Measurements from ENCODE around the gene AMBN. TPM values are rescaled to one million over a fixed set of nuclear protein-coding genes. Genes with fewer than 3 reads are reported as not detected.

Gene AMBN
- total and polyA plus RNA-seq, 9 of the 15 experiments (the other 6 are each of a cell fraction or from before 2014, with no cell fraction given) = 0.03 to 0.09 (median 0.07) TPM; not detected in 6

GRCh38 chr4:70628444-70628843 is 36.4 kb downstream of the AMBN start, which contains the start of gene ENAM (continued):
- TF ChIP-seq, protein P1, sequence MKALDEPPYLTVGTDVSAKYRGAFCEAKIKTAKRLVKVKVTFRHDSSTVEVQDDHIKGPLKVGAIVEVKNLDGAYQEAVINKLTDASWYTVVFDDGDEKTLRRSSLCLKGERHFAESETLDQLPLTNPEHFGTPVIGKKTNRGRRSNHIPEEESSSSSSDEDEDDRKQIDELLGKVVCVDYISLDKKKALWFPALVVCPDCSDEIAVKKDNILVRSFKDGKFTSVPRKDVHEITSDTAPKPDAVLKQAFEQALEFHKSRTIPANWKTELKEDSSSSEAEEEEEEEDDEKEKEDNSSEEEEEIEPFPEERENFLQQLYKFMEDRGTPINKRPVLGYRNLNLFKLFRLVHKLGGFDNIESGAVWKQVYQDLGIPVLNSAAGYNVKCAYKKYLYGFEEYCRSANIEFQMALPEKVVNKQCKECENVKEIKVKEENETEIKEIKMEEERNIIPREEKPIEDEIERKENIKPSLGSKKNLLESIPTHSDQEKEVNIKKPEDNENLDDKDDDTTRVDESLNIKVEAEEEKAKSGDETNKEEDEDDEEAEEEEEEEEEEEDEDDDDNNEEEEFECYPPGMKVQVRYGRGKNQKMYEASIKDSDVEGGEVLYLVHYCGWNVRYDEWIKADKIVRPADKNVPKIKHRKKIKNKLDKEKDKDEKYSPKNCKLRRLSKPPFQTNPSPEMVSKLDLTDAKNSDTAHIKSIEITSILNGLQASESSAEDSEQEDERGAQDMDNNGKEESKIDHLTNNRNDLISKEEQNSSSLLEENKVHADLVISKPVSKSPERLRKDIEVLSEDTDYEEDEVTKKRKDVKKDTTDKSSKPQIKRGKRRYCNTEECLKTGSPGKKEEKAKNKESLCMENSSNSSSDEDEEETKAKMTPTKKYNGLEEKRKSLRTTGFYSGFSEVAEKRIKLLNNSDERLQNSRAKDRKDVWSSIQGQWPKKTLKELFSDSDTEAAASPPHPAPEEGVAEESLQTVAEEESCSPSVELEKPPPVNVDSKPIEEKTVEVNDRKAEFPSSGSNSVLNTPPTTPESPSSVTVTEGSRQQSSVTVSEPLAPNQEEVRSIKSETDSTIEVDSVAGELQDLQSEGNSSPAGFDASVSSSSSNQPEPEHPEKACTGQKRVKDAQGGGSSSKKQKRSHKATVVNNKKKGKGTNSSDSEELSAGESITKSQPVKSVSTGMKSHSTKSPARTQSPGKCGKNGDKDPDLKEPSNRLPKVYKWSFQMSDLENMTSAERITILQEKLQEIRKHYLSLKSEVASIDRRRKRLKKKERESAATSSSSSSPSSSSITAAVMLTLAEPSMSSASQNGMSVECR (CRISPR knock-in tag; IDR thresholded peaks at IDR 0.05) = no peak
- TF ChIP-seq CBX2 (IDR thresholded peaks at IDR 0.05; ENCODE audit: insufficient read depth, low read length, poor library complexity, severe bottlenecking) = no peak

DNA sequence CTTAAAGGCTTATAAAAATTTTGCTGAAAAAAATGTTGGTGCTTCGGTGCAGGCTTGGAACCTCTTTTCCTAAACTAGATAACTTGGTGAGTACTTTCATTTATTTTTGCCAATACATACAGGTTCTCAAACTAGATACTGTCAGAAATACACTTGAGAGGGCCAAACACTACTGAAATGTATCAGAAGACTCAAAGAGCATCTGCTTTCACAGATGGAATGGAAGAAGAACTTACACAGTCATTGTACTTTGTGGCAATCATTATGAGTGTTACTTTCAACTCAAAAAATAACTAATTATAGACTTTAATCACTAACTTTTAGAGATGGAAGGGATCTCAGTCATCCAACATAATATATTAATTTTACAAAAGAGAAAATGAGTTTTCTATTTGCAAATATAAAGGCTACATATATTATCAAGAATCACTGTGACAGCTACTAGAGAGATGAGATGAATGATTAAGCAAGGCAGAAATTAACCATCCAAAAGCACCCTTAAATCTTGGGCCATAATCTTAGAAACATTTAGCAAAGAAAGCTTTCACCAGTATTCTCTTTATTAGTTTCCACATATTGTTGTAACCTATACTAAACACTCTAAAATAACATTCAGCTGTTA is 37.5 kb downstream of the AMBN start:
- H3K9me1 ChIP-seq (ENCODE audit: control insufficient read depth, insufficient read depth, low read length) = no peaks in the 10 kb centered on the region
- ChIA-PET POLR2A (no interaction called here), CTCF (ENCODE audit: low intra/inter-chr PET ratio) (no interaction called here)
- in situ Hi-C loops (cut with MboI) = no loop called here
- H4K20me1 ChIP-seq (replicated peaks; ENCODE audit: control insufficient read depth, insufficient read depth, low read length) = no peaks in the 10 kb centered on the region
- ATAC-seq = no peak
- H2AFZ ChIP-seq (ENCODE audit: low read depth, low read length) = no peak overlapping the region
- no peaks in the 10 kb centered on the region for H3K79me2 ChIP-seq (ENCODE audit: control insufficient read depth, insufficient read depth, low read length)
- no peak overlapping the region for H3K4me2 ChIP-seq (ENCODE audit: insufficient read depth, low read length)
- H3K27ac ChIP-seq (ENCODE audit: extremely low read depth, low read depth, low read length) = no peak overlapping the region
- BruUV-seq (replicated peaks) = no TSS peak
- no peak for TF ChIP-seq ILK (tag; IDR thresholded peaks at IDR 0.05; ENCODE audit: borderline replicate concordance, low read depth)
- no peak for TF ChIP-seq TAL1 (IDR thresholded peaks at IDR 0.05)
- no peak for TF ChIP-seq HNRNPUL1 (IDR thresholded peaks at IDR 0.05; ENCODE audit: low read length)
- TF ChIP-seq FOXK2 (conservative IDR thresholded peaks at IDR 0.05 in 1 of 2, IDR thresholded peaks at IDR 0.05 in 1 of 2; ENCODE audit: low read depth in 2 of 2) = no peak
- no peak for TF ChIP-seq OTX1 (CRISPR knock-in tag; IDR thresholded peaks at IDR 0.05)
- no peak for TF ChIP-seq ZNF23 (CRISPR knock-in tag; IDR thresholded peaks at IDR 0.05)
- TF ChIP-seq ZBTB33 (CRISPR knock-in tag; IDR thresholded peaks at IDR 0.05) = no peak
- no peak for TF ChIP-seq LARP7 (IDR thresholded peaks at IDR 0.05)
- no peaks in the 10 kb centered on the region for H3K36me3 ChIP-seq (ENCODE audit: control insufficient read depth, insufficient read depth, low read length)
- no peak overlapping the region for H3K4me3 ChIP-seq
- no peak for DNase-seq (ENCODE audit: extremely low read depth in 1 of 4, low spot score in 3 of 4)
- FAIRE-seq = peak; percentile 11
- H3K9ac ChIP-seq (ENCODE audit: insufficient read depth in 1 of 2, low read depth in 2 of 2, low read length in 2 of 2) = no peak overlapping the region
- H3K4me1 ChIP-seq (replicated peaks in 1 of 2; ENCODE audit: control insufficient read depth in 2 of 2, insufficient read depth in 2 of 2, low read length in 2 of 2) = no peaks in the 10 kb centered on the region; a peak in 1 of 5 replicates
- WGBS (ENCODE audit: insufficient coverage, low coverage, missing lambda C conversion rate) = 30% methylated on average over 1 of the region's 1 CpG
- intact Hi-C loops (cut with micrococcal nuclease) = no loop called here
- no peaks in the 10 kb centered on the region for H3K9me3 ChIP-seq (replicated peaks; ENCODE audit: control insufficient read depth, insufficient read depth, low read depth, low read length)
- no peaks in the 10 kb centered on the region for H3K27me3 ChIP-seq (ENCODE audit: control insufficient read depth in 2 of 2, insufficient read depth in 2 of 2, low read length in 2 of 2)

All from K562 (cell line).